NCI-H2196 treated with DMSO at 0.1 percent for 48 hours (cell line): ENCODE results near the gene SLMAP.
"Not testable (repeated sequence)": the region's sequence is repeated elsewhere in the genome, so short reads cannot be mapped to it uniquely, and the experiment has no call there.

Experiments
- DNase-seq: peaks from one replicate; lab custom pipeline; 2025; ENCODE audit not compliant: unreplicated experiment; lab: John Stamatoyannopoulos, UW

The SLMAP gene

GRCh38 chr3:57788624-57789018, 32.5 kb downstream of the SLMAP start:
- DNase-seq: no peak

GRCh38 chr3:57791245-57791644, 35.1 kb downstream of the SLMAP start:
- no peak for DNase-seq

- DNase-seq: no peak
Measured at GRCh38 chr3:57792198-57792597, 36.1 kb downstream of the SLMAP start.

GRCh38 chr3:57793737-57794187, 37.7 kb downstream of the SLMAP start:
- no peak for DNase-seq

GRCh38 chr3:57794501-57794900, 38.4 kb downstream of the SLMAP start:
- DNase-seq: no peak

- no peak for DNase-seq
Measured at GRCh38 chr3:57794951-57795350, 38.8 kb downstream of the SLMAP start.

GRCh38 chr3:57796261-57796660, 40.2 kb downstream of the SLMAP start:
- DNase-seq: no peak

GRCh38 chr3:57797701-57798487, 41.8 kb downstream of the SLMAP start:
- no peak for DNase-seq

- DNase-seq: no peak
Measured at GRCh38 chr3:57803647-57804081, 47.6 kb downstream of the SLMAP start.

- DNase-seq: no peak
Measured at GRCh38 chr3:57805266-57805665, 49.2 kb downstream of the SLMAP start.

- DNase-seq: no peak
Measured at GRCh38 chr3:57805674-57806073, 49.6 kb downstream of the SLMAP start.

- DNase-seq: not testable (repeated sequence)
Measured at GRCh38 chr3:57806195-57806594, 50.1 kb downstream of the SLMAP start.

- DNase-seq: no peak
Measured at GRCh38 chr3:57808961-57809608, 53.0 kb downstream of the SLMAP start.

- no peak for DNase-seq
Measured at GRCh38 chr3:57809609-57809968, 53.5 kb downstream of the SLMAP start.

- DNase-seq: no peak
Measured at GRCh38 chr3:57810048-57810447, 53.9 kb downstream of the SLMAP start.

GRCh38 chr3:57810471-57811137, 54.5 kb downstream of the SLMAP start:
- DNase-seq: no peak

GRCh38 chr3:57815036-57815435, 58.9 kb downstream of the SLMAP start:
- DNase-seq: no peak

GRCh38 chr3:57816471-57817095, 60.5 kb downstream of the SLMAP start:
- DNase-seq: no peak

- no peak for DNase-seq
Measured at GRCh38 chr3:57818772-57819171, 62.7 kb downstream of the SLMAP start.

- DNase-seq: no peak
Measured at GRCh38 chr3:57820479-57820878, 64.4 kb downstream of the SLMAP start.

- no peak for DNase-seq
Measured at GRCh38 chr3:57821765-57822164, 65.7 kb downstream of the SLMAP start.

- DNase-seq: no peak
Measured at GRCh38 chr3:57822686-57823085, 66.6 kb downstream of the SLMAP start.
